Endometrial microvascular endothelial cells (primary cell): ENCODE results near the gene COL15A1. TPM values are rescaled to one million over a fixed set of nuclear protein-coding genes. Genes with fewer than 3 reads are reported as not detected.

Source experiments
- in situ Hi-C: cut with HindIII; loops from 2 replicates; pipeline ENCODE4 v1.10.0; 2017; ENCODE audit warnings: low sequenced_read_pairs, low pct_unique_long_range_greater_than_20kb; ENCODE audit errors: inconsistent ontology term
- total RNA-seq: library from RNA; depleted of rRNA; stranded (reverse); fragments of >200 nt; gene quantifications from one replicate; pipeline ENCODE4 v1.2.3, GENCODE V29; 2015; ENCODE audit errors: inconsistent ontology term

Gene COL15A1
- total RNA-seq, 1 donor from 2014 or later, result 0.28 TPM

DNA sequence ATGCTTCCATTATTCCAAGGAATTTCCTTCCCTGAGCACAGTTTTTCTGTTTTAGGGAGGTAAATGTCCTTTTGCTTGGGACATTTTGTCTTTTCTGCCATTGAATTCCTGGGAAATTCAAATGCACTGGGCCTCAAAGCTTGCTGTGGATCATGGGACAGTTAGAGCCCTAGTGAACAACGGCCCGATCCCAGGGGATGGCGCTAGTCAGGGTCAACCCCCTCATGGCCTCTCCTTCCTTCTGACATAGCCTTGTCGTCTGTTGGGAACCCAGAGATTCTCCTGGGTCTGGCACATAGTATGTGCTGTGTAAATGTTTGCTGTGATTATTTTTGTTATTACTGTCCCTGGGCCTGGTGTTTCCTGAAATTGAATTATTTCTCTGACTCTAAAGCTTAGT is 30.7 kb upstream of the COL15A1 start:
- in situ Hi-C loops, result no loop called here

DNA sequence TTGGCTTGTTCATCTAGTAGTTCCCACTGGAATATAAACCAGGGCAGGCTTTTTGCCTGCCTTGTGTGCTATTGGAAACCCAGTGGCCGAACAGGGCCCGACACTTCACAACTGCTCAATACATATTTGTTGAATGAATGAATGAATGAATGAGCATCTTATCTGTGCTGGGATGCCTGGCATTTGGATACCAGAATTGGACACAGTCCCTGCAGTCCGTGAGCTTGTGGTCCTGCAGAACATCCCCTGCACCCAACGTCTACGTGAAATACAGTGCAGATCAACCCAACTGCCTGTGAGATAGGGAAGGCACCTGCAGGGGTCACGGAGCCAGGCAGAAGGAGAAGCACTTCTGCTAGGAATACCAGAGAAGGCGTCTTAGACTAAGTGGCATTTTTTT is 30.0 kb upstream of the COL15A1 start:
- in situ Hi-C loops, result no loop called here

DNA sequence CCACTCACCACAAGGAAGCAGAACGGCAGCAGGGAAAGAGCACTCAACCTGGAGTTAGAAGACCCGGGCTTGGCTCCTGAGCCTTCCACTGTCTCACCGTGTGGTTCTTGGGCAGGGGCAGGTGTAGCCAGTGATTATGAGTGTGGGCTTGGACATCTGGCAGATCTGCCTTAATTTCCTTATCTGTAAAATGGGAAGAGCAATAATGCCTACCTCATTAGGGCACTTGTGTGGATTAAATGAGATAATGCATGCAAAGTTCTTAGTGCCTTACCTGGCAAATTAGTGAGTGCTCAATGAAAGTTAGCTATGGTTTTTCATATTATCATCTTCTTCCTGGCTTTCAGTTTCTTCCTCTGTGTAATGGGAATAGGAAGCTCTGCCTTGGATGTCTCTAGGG is 28.1 kb upstream of the COL15A1 start:
- in situ Hi-C loops, result no loop called here

DNA sequence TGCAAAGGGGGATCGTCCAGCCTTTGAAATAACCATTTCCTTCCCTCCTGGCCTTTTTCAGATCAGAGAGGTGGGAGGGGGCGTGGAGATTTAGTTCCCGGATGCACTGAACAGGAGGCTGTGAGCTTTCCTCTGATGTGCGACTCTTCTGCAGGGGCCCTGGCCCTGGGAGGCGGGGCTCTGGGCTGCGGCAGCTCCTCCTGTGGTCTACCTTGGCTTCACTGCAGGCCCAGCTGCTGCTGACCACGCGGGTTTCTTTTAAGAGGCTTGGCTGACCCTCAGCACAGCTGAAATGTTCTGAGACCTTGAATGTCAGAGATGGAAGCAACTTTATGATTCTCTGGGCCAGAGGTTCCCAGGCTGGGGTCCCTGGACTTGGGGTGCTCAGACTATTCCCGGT is 27.0 kb upstream of the COL15A1 start:
- in situ Hi-C loops, result no loop called here

DNA sequence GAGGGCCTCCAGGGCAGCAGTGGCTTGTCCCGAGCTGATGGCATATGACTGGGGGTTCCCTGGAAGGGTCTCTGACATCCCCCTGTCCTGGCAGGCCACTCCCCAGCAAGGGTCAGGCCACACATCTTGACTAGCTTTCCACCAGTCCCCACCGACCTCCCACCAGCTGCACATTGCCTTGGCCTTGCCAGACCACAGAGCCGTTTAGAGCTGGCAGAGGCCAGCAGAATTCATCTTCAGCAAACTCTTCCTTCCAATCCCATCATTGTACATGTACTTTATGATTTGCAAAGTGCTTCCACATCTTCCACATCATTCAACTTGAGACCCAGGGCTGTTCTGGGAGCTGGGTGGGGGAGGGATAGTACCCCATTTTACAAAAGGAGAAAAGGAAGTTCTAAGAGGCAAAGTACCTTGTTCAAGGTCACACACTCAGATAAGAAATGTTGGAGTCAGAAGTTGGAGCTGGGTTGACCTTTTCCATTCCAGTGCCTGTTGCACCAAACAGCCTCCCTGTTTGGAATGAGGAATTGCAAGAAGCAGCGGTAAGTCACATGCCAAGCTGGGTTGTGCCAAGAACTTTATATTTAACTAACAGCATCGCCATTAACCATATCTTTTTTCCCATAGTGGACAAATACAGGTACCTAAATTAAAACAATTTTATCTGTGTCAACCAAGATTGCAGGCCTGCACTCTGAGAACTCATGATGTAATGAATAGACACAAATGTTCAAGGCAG is 25.8 kb upstream of the COL15A1 start:
- in situ Hi-C loops, result no loop called here

DNA sequence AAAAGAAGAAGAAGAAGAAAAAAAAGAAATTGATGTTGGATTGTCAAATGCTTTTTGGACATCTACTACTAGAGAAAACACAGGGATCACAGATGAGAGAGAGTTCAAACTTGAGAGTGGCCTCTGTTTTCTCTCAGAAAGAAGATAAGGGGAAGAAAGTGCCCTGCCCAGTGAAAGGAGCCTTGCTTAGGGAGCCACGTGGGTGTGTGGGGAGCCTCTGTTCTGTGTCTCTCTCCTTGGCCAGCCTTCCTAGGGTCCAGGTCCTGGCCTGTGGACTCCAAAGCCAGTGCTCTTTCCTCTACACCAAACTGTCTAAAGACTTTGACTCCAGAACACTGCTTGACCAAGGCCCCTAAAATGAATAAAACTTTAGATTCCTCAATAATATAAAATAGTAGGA is 22.0 kb upstream of the COL15A1 start:
- in situ Hi-C loops, result no loop called here

DNA sequence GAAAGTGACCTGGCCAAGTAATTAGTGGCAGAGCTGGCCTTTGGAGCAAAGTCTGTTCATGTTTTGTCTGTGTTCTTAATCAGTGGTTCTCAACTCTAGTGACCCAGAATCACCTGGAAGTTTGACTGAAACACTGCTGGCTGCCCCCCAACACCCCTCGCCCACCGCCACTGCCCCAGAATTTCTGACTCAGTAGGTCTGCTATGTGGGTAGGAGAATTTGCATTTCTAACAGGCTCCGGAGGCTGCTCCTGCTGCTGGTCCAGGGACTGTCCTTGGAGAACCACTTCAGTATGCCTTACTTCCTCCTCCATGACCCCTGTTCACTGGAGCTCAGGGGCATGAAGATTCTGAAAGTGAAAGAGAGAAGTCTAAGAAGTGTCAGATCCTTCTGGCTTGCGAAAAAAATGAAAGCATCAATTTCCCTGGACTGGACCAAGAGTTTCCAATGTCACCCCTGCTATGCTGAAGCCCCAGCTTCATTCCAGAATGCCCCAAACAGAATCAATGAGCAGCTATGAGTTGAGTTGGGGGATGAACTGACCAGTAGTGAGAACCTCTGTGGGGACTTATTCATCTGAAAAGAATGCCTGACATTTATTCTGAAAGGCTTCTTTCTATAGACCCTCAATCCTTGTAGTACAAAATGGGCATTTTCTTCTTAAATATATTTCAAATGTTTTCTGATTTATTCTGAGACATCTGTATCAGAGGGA is 20.8 kb upstream of the COL15A1 start:
- in situ Hi-C loops, result no loop called here

DNA sequence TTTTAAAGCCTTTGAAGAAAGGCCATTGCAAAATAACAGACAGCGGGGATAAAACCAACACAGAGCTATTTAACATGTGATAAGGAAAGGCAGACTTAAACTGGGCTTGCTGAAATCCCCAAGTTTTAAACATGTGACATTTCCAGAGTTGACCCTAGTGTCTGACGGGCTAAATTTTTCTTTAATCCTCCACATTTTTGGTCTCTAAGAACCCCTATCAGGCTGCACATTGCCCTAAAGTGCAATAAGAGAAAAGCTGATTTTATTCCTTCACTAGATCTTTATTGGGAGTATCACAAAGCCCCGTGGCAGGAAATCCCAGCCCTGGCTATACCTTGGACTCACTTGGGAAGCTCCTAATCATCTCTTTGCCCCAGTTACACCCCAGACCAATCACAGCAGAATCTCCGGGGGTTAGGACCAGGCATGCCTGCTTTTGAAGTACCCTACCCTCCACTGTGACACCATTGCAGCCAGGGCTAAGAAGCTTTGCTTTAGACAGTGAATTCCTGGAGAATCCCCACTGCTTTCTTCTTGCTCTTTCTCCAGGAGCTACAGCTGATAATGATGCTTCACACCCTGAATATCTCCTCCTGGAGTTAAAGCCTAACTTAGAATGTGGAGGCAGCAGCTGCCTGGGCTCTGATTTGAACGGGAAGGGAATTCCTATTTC is 20.1 kb upstream of the COL15A1 start:
- in situ Hi-C loops, result no loop called here

DNA sequence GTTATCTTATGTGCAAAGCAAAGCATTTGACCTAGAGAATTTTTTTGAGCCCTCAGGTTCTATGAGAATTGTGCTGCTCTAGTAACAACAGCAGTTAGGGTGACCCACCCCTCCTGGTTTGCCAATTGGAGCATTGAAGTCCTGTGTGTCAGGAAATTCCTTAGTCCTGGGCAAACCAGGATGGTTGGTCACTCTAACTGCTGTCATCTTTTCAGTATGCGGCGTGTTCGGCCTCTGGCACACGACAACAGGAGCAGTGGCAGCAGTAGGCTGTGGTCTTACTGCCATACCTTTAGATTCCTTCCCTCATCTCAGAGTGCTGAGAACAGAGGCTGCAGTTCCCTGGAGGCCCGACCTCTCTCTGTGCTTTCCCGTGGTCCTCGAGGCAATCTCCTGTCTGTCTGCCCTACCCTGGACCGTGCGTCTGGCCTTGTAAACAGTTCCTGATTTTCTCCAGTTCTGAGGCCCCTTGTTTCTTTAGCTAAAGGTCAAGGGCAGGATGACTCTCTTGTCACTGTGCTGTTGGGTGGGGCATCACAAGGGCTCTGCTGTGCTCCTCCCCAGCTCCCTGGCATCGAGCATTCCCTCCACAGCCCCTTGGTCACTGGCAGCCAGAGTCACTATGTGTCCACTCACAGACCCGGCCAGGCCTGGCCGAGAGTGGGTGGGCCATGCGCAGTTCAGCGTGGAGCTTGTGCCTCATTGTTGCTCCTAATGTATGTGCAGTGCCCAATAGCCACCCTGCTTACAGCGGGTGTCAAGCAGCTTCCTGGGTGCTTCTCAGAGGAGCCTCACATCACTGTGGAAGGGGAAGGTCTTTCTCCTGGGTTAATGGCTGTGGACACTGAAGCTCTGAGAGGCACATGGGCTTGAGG is 18.5 kb upstream of the COL15A1 start:
- in situ Hi-C loops, result no loop called here

DNA sequence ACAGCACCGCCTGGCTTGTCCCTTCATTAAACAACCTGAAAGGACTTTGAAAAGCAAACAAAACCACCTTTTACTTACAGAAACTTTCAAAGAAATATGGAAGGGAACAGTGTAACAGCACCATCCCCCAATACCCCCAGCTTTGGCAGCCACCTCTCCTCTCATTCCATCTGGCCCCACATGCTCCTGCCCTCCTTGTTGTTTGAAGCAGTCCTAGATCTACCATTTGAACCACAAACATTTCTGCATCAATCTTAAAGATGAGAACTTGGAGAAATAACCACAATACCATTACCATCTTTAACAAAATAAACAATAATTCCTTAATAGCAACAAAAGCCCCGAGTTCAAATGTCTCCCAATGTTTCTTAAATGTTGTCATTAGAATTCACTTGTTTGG is 17.8 kb upstream of the COL15A1 start:
- in situ Hi-C loops, result no loop called here

DNA sequence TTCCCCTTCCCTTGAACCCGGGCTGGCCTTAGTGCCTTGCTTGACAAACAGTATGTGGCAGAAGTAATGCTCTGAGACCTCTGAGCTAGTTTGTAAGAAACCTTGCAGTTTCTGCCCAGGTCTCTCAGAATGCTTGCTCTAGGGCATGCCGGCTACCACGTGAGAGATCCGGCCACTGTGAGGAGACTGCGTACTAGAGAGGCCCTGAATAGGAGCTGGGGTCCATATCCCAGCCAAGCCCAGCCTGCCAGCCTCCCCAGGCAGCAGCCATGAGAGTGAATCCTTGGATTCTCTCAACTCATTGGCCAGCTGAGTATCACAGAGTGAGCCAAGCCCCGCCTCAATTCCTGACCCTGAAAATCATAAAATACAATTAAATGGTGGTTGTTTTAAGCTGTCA is 16.0 kb upstream of the COL15A1 start:
- in situ Hi-C loops, result no loop called here

DNA sequence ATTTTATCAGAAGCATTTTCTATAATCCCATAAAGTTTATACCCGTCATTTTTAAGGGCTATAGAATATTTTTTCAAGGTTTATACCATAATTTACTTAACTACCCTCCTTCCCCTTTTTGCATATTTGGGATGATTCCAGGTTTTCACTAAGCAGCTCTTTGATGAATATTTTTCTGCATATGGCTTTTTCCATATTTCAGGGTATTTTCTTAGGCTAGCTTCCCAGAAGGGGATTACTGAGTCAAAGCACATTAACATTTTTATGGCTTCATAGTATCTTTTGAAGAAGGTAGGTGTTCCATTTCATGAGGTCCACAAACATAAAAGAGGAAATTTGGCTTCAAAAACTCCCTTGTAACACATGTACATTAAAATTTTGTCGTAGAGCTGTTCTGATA is 14.6 kb upstream of the COL15A1 start:
- in situ Hi-C loops, result no loop called here

DNA sequence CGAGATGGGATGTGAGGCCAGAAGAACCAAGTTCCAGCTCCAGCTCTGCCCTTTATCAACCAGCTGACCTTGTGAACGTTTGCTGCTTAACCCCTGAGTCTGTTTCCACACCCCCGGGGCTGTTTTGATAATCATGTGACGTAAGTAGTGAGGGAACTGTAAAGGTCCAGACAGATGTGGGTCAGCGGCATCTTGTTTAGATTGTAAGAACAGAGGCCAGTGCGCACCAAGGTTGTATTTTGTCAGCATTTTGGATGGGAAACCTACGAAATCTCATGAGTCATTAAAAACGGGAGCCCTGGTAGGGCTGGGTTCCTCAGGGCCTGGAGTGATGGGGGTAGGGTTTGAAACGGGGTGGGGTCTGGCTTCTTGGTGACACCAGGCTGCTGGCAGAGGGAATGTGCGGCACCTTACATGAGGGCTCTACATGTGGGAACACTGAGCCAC is 13.8 kb upstream of the COL15A1 start:
- in situ Hi-C loops, result no loop called here

DNA sequence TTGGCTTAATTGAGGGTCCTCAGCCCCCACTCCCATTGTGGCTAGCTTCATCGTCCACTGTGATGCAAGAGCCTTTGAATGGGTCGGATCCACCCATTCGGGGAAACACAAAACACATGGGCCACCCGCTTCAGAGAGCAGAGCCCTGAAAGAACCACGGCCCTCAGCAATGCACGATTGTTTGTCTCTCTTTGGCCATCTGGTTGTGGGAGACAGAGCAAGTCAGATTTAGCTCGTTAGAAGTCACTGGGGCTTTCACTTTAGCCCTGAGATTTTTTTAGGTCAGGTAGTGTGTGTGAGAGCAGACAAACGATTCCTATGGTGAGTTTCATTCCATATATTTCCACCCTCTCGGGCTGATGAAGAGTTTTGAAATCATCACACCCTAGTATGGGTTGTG is 12.9 kb upstream of the COL15A1 start:
- in situ Hi-C loops, result no loop called here

DNA sequence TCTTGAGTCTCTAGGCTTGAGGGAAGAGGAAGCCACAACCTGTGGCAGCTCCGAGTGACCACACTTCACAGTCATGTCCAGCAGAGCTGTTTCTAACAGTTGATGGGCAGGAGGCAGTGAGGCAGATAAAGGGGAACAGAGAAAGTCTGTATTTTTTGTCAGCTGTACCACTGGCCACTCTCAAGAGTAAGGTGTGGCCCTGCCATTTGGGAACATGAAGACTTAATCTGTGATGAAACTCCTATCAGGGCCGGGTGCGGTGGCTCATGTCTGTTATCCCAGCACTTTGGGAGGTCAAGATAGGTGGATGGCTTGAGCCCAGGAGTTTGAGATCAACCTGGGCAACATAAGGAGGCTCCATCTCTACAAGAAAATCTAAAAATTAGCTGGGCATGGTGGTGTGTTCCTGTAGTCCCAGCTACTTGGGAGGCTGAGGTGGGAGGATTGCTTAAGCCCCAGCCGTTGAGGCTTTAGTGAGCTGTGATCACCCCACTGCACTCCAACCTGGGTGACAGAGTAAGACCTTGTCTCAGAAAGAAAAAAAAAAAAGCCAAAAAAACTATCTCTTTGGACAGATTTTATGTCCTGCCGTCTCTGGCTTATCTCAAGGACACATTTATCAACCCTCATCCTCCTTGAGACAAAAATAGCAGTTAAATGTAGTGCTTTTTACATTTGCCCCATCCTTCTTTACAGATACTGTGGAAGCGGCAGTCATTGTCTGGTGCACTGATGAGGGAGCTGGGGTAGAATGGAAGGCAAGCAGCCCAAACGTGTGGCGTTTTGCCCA is 11.9 kb upstream of the COL15A1 start:
- in situ Hi-C loops, result no loop called here

DNA sequence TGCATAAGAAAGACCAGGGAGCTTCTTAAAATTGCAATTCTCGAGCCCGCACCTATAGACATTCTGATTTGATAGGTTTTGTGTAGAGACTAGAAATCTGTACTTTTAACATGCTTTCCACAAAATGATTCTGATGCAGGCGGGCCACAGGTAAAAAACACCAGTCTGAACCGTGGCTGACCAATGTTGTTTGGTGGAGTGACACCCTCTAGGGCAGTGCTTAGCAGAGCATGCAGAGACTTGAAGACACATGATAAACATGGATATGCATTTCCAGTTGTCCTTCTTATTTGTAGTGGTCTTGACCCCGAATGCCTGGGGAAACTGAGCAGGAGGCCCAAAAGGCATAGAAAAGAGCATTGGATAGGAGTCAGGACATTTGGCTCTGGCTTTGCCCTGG is 10.5 kb upstream of the COL15A1 start:
- in situ Hi-C loops, result no loop called here

DNA sequence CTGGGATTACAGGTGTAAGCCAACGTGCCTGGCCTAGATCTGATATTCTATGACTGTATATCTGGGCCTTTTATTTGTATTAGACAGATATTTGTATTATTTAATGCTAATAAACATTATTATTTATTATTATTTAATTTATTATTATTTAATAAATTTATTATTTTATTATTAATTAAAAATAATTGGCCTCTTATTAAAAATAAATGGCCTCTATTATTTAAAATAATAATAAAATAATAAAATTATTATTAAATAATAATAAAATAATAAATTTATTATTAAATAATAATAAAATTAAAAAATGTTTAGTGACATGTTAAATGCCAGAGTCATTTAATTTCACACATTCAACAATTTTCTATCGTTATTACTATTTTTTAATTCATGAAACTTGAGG is 9.8 kb upstream of the COL15A1 start:
- in situ Hi-C loops, result no loop called here

DNA sequence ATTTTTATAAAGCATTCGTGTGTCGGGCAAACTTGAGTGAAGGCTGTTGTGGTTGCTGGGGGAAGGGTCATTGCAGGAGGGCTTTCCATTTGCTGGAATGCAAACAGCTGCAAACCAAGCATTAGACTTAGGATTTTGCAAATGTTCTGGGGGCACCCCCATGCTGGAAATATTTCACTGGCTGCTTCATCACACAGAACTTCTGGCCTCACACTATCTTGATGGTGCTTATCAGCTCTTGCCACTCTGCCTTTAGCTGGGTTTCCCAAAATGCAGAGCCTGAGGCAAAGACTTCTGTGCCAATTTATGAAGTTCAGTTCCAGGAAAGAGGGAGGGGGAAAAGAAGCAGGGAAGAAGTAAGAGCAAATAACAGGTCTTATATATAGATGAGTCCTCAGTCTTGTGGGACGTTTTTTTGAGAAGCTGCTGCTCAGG is 8.6 kb upstream of the COL15A1 start:
- in situ Hi-C loops, result no loop called here
